SJCRH30 (cell line): ENCODE measurements around the gene NR2C2. TPM values are rescaled to one million over a fixed set of nuclear protein-coding genes. Genes with fewer than 3 reads are reported as not detected.

ENCODE experiments used
- DNase-seq, 2 experiments: peaks; one replicate each; pipeline ENCODE4 v3.0.0-alpha.2; 2015 to 2020
- H3K27ac ChIP-seq: fragments of 250-450 bp; sonication (Bioruptor Pico); 2 replicates; pipeline ENCODE4 v1.5.1; 2020; ENCODE audit warnings: mild to moderate bottlenecking, moderate library complexity
- H3K27me3 ChIP-seq: fragments of 250-450 bp; sonication (Bioruptor Pico); 2 replicates; pipeline ENCODE4 v1.5.1; 2020; ENCODE audit warnings: mild to moderate bottlenecking, moderate library complexity
- H3K36me3 ChIP-seq: fragments of 250-450 bp; sonication (Bioruptor Pico); 2 replicates; pipeline ENCODE4 v1.5.1; 2020; ENCODE audit warnings: mild to moderate bottlenecking, moderate library complexity
- H3K4me1 ChIP-seq: fragments of 250-450 bp; sonication (Bioruptor Pico); 2 replicates; pipeline ENCODE4 v1.5.1; 2020; ENCODE audit warnings: mild to moderate bottlenecking, moderate library complexity
- H3K4me3 ChIP-seq: fragments of 250-450 bp; sonication (Bioruptor Pico); 2 replicates; pipeline ENCODE4 v1.5.1; 2020; ENCODE audit warnings: mild to moderate bottlenecking, moderate library complexity
- H3K9me3 ChIP-seq: fragments of 250-450 bp; sonication (Bioruptor Pico); replicated peaks from 2 replicates; pipeline ENCODE4 v1.5.1; 2020; ENCODE audit warnings: mild to moderate bottlenecking, moderate library complexity
- total RNA-seq: library from RNA; depleted of rRNA; stranded (reverse); fragments of >200 nt; shearing (Covaris generic); gene quantifications from 2 replicates; pipeline ENCODE4 v1.2.3, GENCODE V29; 2014

The NR2C2 gene
- total RNA-seq, 1 experiment from 2014 or later = 27.2 TPM

GRCh38 chr3:15043408-15044171 lies 96.2 kb downstream of the NR2C2 start:
- H3K9me3 ChIP-seq = no peaks in the 10 kb centered on the region
- no peak overlapping the region for H3K4me3 ChIP-seq
- H3K27me3 ChIP-seq = no peaks in the 10 kb centered on the region
- peaks cover 60% of the 10 kb centered on the region for H3K36me3 ChIP-seq
- no peaks in the 10 kb centered on the region for H3K4me1 ChIP-seq
- no peak for DNase-seq
- H3K27ac ChIP-seq = no peak overlapping the region

DNA sequence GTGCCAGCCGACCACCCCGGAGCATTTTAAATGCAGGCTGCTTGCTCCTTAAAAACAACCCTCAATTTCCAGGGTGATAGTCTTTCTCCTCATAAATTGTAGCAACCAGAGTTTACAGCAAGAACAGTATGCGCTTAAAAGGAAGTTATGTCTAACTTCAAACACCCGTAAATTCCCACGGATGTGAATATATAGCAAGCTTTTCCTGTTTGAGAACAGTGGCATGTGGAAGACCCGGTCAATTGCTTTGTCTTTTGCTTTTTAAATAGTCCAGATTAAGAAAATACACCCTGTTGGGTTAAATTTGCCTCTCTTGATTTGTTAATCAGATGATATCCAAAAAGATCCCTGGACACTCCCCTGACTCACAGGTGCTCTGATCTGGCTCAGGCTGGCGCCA lies 96.9 kb downstream of the NR2C2 start:
- Histone ChIP-seq H3K27me3 (no peaks in the 10 kb centered on the region), H3K4me3 (no peak overlapping the region), H3K36me3 (peaks cover 63% of the 10 kb centered on the region), H3K9me3 (no peaks in the 10 kb centered on the region), H3K27ac (no peak overlapping the region), H3K4me1 (no peaks in the 10 kb centered on the region)
- DNase-seq = no peak

- Histone ChIP-seq H3K27ac (no peak overlapping the region), H3K36me3 (peaks cover 63% of the 10 kb centered on the region), H3K4me3 (no peak overlapping the region)
Measured at GRCh38 chr3:15045667-15046066, 98.3 kb downstream of the NR2C2 start.

DNA sequence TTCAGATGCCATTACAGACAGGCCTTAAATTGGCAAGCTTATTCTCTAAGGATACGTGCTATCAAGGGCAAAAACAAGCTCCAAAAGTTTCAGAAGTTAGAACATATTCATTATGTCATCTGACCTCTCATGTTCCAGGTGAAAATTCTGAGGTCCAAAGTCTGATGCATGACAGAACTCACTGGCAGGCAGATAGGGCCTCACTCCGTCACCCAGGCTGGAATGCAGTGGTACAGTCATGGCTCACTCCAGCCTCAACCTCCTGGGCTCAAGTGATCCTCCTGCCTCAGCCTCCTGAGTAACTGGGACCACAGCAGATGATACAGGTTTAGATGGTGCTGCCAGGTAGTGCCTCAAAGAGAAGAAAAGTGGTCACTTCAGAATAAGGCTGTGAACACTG lies 102.2 kb downstream of the NR2C2 start:
- no peak overlapping the region for H3K27ac ChIP-seq
- no peaks in the 10 kb centered on the region for H3K4me1 ChIP-seq
- H3K4me3 ChIP-seq = no peak overlapping the region
- peaks cover 64% of the 10 kb centered on the region for H3K36me3 ChIP-seq
- DNase-seq = no peak
- H3K9me3 ChIP-seq = no peaks in the 10 kb centered on the region
- H3K27me3 ChIP-seq = no peaks in the 10 kb centered on the region

More at GRCh38 chr3:15045667-15046066, 98.3 kb downstream of the NR2C2 start:
- Histone ChIP-seq H3K4me1 (no peaks in the 10 kb centered on the region), H3K27me3 (no peaks in the 10 kb centered on the region), H3K9me3 (no peaks in the 10 kb centered on the region)
- DNase-seq = no peak

- no peak for DNase-seq
- Histone ChIP-seq H3K4me3 (no peak overlapping the region), H3K27ac (no peak overlapping the region), H3K36me3 (peaks cover 61% of the 10 kb centered on the region), H3K9me3 (no peaks in the 10 kb centered on the region), H3K27me3 (no peaks in the 10 kb centered on the region), H3K4me1 (no peaks in the 10 kb centered on the region)
Measured at GRCh38 chr3:15050405-15051092, 103.2 kb downstream of the NR2C2 start.

- Histone ChIP-seq H3K36me3 (peaks cover 56% of the 10 kb centered on the region), H3K27ac (no peak overlapping the region), H3K4me3 (no peak overlapping the region), H3K27me3 (no peaks in the 10 kb centered on the region), H3K9me3 (no peaks in the 10 kb centered on the region), H3K4me1 (no peaks in the 10 kb centered on the region)
- peak; percentile 33 to 56 for DNase-seq
Measured at GRCh38 chr3:15051531-15051930, 104.1 kb downstream of the NR2C2 start.

- Histone ChIP-seq H3K4me3 (no peak overlapping the region), H3K27ac (no peak overlapping the region), H3K9me3 (no peaks in the 10 kb centered on the region), H3K27me3 (no peaks in the 10 kb centered on the region), H3K4me1 (no peaks in the 10 kb centered on the region), H3K36me3 (peaks cover 49% of the 10 kb centered on the region)
- DNase-seq = peak; percentile 28 to 47
Measured at GRCh38 chr3:15052335-15053242, 105.2 kb downstream of the NR2C2 start.

GRCh38 chr3:15053541-15053940 lies 106.2 kb downstream of the NR2C2 start:
- Histone ChIP-seq H3K4me3 (no peak overlapping the region), H3K9me3 (no peaks in the 10 kb centered on the region), H3K36me3 (peaks cover 47% of the 10 kb centered on the region), H3K27me3 (no peaks in the 10 kb centered on the region), H3K27ac (no peak overlapping the region), H3K4me1 (no peaks in the 10 kb centered on the region)
- no peak for DNase-seq

DNA sequence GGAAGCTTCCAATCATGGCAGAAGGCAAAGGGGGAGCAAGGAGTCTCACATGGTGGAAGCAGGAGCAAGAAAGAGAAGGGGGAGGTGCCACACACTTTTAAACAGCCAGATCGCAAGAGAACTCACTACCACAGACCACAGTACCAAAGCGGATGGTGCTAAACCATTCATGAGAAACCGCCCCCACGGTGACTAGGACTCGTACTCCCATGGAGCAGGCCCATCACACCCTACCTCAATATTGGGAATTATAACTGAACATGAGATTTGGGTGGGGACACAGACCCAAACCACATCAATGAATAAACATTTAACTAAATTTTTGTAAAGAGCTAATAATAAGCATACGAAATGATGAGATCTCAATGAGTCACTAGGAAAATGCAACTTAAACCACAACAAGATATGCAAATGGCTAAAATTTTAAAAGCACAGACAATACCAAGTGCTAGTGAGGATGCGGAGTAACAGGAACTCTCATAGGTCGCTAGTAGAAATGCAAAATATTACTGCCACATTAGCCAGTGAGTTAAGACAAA lies 107.7 kb downstream of the NR2C2 start:
- Histone ChIP-seq H3K9me3 (no peaks in the 10 kb centered on the region), H3K27me3 (no peaks in the 10 kb centered on the region), H3K4me3 (no peak overlapping the region), H3K27ac (no peak overlapping the region), H3K4me1 (no peaks in the 10 kb centered on the region), H3K36me3 (peaks cover 46% of the 10 kb centered on the region)
- DNase-seq = no peak

GRCh38 chr3:15056676-15057404 lies 109.5 kb downstream of the NR2C2 start:
- Histone ChIP-seq H3K4me1 (no peaks in the 10 kb centered on the region), H3K36me3 (peaks cover 44% of the 10 kb centered on the region), H3K27me3 (no peaks in the 10 kb centered on the region), H3K4me3 (no peak overlapping the region), H3K27ac (no peak overlapping the region), H3K9me3 (no peaks in the 10 kb centered on the region)
- no peak for DNase-seq

GRCh38 chr3:15060029-15060428 lies 112.6 kb downstream of the NR2C2 start:
- Histone ChIP-seq H3K9me3 (no peaks in the 10 kb centered on the region), H3K4me3 (no peak overlapping the region), H3K27ac (no peak overlapping the region), H3K4me1 (no peaks in the 10 kb centered on the region), H3K36me3 (peaks cover 30% of the 10 kb centered on the region), H3K27me3 (no peaks in the 10 kb centered on the region)
- no peak for DNase-seq

DNA sequence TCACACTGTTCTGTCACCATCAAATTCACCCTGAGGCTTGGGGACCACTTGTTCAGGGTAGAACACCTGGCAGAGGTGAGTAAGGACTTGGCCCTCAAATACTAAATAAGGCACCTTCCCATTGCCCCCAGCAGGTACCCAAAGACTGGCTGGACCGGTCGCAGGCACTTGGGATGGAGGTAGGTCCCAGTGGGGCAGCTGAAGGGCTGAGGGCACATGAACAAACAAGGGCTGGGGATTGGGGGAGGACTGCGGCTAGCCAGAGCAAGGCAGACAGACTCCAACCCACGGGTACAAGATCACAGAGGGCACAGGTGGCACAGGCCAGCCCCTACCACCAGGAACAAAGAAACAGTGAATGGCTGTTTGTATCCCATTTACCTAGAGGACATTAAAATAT lies 115.9 kb downstream of the NR2C2 start:
- Histone ChIP-seq H3K4me3 (no peak overlapping the region), H3K27ac (no peak overlapping the region), H3K9me3 (no peaks in the 10 kb centered on the region), H3K36me3 (peaks cover 20% of the 10 kb centered on the region), H3K4me1 (no peaks in the 10 kb centered on the region), H3K27me3 (no peaks in the 10 kb centered on the region)
- no peak for DNase-seq

DNA sequence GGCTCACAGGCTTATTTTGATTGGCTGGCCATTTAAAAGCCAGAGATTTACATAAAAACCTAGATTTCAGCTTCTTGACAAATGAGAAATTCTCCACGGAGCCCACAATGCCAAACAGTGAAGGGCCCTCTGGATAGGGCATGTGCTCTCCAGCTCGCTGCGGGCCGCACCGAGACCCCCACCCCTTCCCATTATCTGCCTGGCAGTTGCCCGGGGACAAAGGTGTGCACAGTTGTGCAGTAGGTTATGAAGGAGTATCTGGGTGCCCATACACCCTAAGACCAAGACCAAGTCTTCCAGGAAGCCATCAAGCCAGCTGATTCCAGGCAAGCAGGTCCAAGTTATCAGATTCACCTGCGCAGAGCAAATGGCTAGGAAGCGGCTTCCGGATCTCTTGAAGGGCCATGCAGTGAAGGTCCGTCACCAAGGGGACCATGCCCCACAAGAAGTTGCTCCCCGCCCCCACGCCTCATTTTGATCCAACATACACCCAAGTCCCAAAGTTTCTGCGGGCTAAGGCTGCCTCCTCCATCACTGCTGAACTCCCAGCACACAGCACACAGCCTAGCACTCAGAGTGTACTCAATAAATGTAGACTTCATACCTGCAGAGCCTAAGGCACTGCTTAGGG lies 116.4 kb downstream of the NR2C2 start:
- Histone ChIP-seq H3K36me3 (peaks cover 14% of the 10 kb centered on the region), H3K27me3 (no peaks in the 10 kb centered on the region), H3K9me3 (no peaks in the 10 kb centered on the region), H3K4me1 (no peaks in the 10 kb centered on the region), H3K27ac (peak overlapping the region; percentile 81), H3K4me3 (peak overlapping the region; percentile 78)
- no peak for DNase-seq
